B cell (primary cell): ENCODE data around the gene MAML3. TPM values are rescaled to one million over a fixed set of nuclear protein-coding genes. Genes with fewer than 3 reads are reported as not detected.

Source experiments
- ATAC-seq: fragments of 200-7000 bp; cut with Tn5 transposase; one replicate; pipeline ENCODE4 v1.10.0; 2021; ENCODE audit warnings: low read depth, mild to moderate bottlenecking, moderate number of reproducible peaks, moderate library complexity
- CTCF ChIA-PET: fragments of 350-600 bp; sonication (Branson Sonifier 250); formaldehyde crosslinking; loops from one replicate; lab custom pipeline; 2021; ENCODE audit warnings: antibody characterized with exemption, inconsistent platforms; lab: Charles Lee
- POLR2A ChIA-PET: fragments of 350-600 bp; sonication (Branson Sonifier 250); formaldehyde crosslinking; loops from one replicate; lab custom pipeline; 2021; ENCODE audit warnings: antibody characterized with exemption; lab: Charles Lee
- DNase-seq: peaks from one replicate; pipeline ENCODE4 v3.0.0; 2013
- H2AFZ ChIP-seq: 2 replicates; pipeline ENCODE4 v1.6.1; 2012; ENCODE audit warnings: mild to moderate bottlenecking, low read depth, low read length; ENCODE audit not compliant: insufficient read depth, poor library complexity, severe bottlenecking
- H3K27ac ChIP-seq, 2 donors: 1 replicate in 1 of 2; 2 replicates in 1 of 2; pipeline ENCODE4 v1.5.1; 2012 to 2013; ENCODE audit warnings: low read length in 2 of 2, mild to moderate bottlenecking in 2 of 2, moderate library complexity in 1 of 2
- H3K27me3 ChIP-seq, 4 experiments: fragments of 200-600 bp in 1 of 4; sonication (generic) in 1 of 4; replicated peaks in 1 of 4; 1 replicate in 2 of 4; 2 replicates in 2 of 4; pipeline versions ENCODE4 v1.6.1 to v1.7.0; 2013 to 2016; ENCODE audit warnings: low read length in 3 of 4, mild to moderate bottlenecking in 2 of 4, mixed read lengths in 1 of 4, moderate library complexity in 1 of 4; ENCODE audit not compliant: insufficient read depth in 4 of 4, control insufficient read depth in 3 of 4; ENCODE audit errors: control extremely low read depth in 1 of 4
- H3K36me3 ChIP-seq, 2 experiments: replicated peaks in 1 of 2; 1 replicate in 1 of 2; 2 replicates in 1 of 2; pipeline versions ENCODE4 v1.6.1 to v1.7.1; 2013; ENCODE audit warnings: low read length in 1 of 2; ENCODE audit not compliant: insufficient read depth in 2 of 2, control insufficient read depth in 1 of 2; ENCODE audit errors: control extremely low read depth in 1 of 2, extremely low read depth in 1 of 2
- H3K4me1 ChIP-seq, 2 donors: fragments of 200-600 bp in 1 of 2; sonication (generic) in 1 of 2; 1 replicate in 1 of 2; 2 replicates in 1 of 2; pipeline versions ENCODE4 v1.5.1 to v1.6.1; 2013 to 2017; ENCODE audit warnings: low read length in 2 of 2; ENCODE audit not compliant: control insufficient read depth in 2 of 2, insufficient read depth in 2 of 2
- H3K4me2 ChIP-seq: replicated peaks from 2 replicates; pipeline ENCODE3; 2012; ENCODE audit warnings: mild to moderate bottlenecking, low read depth, low read length; ENCODE audit not compliant: poor library complexity, severe bottlenecking
- H3K4me3 ChIP-seq, 5 experiments: fragments of 200-600 bp in 1 of 5; sonication (generic) in 1 of 5; 1 replicate in 3 of 5; 2 replicates in 2 of 5; pipeline versions ENCODE4 v1.5.1 to v1.7.0; 2011 to 2016; ENCODE audit warnings: low read length in 4 of 5, mild to moderate bottlenecking in 4 of 5, low read depth in 2 of 5, control low read depth in 1 of 5, moderate library complexity in 1 of 5; ENCODE audit not compliant: insufficient read depth in 1 of 5; ENCODE audit errors: control extremely low read depth in 1 of 5, extremely low read depth in 1 of 5
- H3K79me2 ChIP-seq: fragments of 200-600 bp; sonication (generic); one replicate; pipeline ENCODE4 v1.6.0; 2016; ENCODE audit warnings: low read length; ENCODE audit not compliant: control insufficient read depth, insufficient read depth
- H3K9ac ChIP-seq: fragments of 200-600 bp; sonication (generic); 2 replicates; pipeline ENCODE4 v1.6.1; 2017; ENCODE audit warnings: mild to moderate bottlenecking, low read length, moderate library complexity
- H3K9me3 ChIP-seq, 3 donors: one replicate each; pipeline versions ENCODE4 v1.6.1 to v1.7.1; 2013; ENCODE audit warnings: low read length in 2 of 3; ENCODE audit not compliant: control insufficient read depth in 2 of 3, insufficient read depth in 1 of 3; ENCODE audit errors: control extremely low read depth in 1 of 3
- H4K20me1 ChIP-seq: 2 replicates; pipeline ENCODE4 v1.6.0; 2012; ENCODE audit warnings: mild to moderate bottlenecking, low read length; ENCODE audit not compliant: insufficient read depth, control insufficient read depth, poor library complexity, severe bottlenecking
- H3K27ac Mint-ChIP-seq: one replicate; pipeline ENCODE4 v1.8.0; 2021; ENCODE audit warnings: mixed read lengths
- H3K27me3 Mint-ChIP-seq: one replicate; pipeline ENCODE4 v1.8.0; 2021; ENCODE audit warnings: mixed read lengths
- H3K4me1 Mint-ChIP-seq: one replicate; pipeline ENCODE4 v1.8.0; 2021; ENCODE audit warnings: mixed read lengths
- H3K4me3 Mint-ChIP-seq: one replicate; pipeline ENCODE4 v1.8.0; 2021; ENCODE audit warnings: mixed read lengths
- H3K9me3 Mint-ChIP-seq: one replicate; pipeline ENCODE4 v1.8.0; 2022; ENCODE audit warnings: mixed read lengths; ENCODE audit not compliant: insufficient read depth
- EZH2 ChIP-seq: IDR thresholded peaks from 2 replicates; pipeline ENCODE4 v1.6.1; 2012; ENCODE audit warnings: borderline replicate concordance, low read depth, mild to moderate bottlenecking, moderate library complexity, low read length; ENCODE audit not compliant: insufficient read depth, poor library complexity, severe bottlenecking
- WGBS: methylation state at CpG from one replicate; pipeline ENCODE4 v1.1.5; 2013; ENCODE audit warnings: missing lambda C conversion rate; ENCODE audit not compliant: insufficient coverage; 5-methylcytosine and 5-hydroxymethylcytosine counted together
- intact Hi-C: fragments of 100-400 bp; cut with micrococcal nuclease; formaldehyde crosslinking; loops from one replicate; pipeline ENCODE4 v1.10.0; 2022
- polyA plus RNA-seq: library from polyadenylated mRNA; depleted of rRNA; stranded (reverse); fragments of >200 nt; gene quantifications from 2 replicates; pipeline ENCODE4 v1.2.3, GENCODE V29; 2012
- total RNA-seq, 2 donors: library from RNA; stranded (reverse); fragments of 120-200 nt in 1 of 2; gene quantifications; 1 replicate in 1 of 2; 2 replicates in 1 of 2; pipeline versions ENCODE4 v1.2.3 to v1.2.4, GENCODE V29; 2013 to 2022
- TF ChIP-seq, protein P1 (sequence below): fragments of 200-600 bp; IDR thresholded peaks from one replicate; pipeline ENCODE4 v1.8.0; 2022; ENCODE audit warnings: antibody characterized with exemption, mild to moderate bottlenecking

MAML3 gene
- total and polyA plus RNA-seq, 2 donors (not counting 1 experiment from before 2014, with no cell fraction given): 0.94 to 5.3 TPM

DNA sequence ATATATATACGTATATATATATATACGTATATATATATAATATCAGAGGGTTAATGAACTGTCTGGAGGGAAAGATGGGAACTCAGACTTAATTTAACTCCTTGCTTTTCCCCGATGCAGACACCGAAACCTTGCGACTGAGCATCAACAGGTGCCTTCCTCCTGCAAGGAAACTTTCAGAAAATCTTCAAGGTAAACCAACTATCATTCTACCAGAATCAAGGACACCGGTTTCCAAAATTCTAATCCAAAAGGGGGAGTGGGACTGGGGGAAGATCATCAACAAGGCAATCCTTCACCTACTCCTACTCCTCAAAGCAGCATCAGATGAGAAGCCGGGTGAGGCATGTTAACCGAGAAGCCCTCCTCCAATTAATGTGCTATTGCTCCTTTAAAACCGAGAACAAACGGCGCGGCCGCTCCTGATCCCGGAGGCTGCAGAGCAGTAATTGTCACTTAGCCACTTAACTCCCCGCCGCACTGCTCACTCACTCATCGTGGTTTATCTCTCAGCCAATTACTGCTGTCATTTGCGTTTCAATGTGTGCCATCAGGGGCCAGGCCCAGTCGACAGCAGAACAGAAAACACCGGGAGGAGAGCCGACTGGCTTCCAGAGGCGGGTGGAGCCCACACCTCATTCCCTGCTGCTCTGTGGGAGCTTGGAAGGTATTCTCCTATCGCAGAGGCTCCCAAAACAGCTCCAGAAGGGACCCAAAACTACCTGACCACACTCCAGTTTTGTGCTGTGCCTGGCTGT is 61.7 kb downstream of the MAML3 start:
- intact Hi-C loops: no loop called here
- Histone ChIP-seq H3K9ac (no peak overlapping the region), H3K4me1 (peaks cover 38 to 44% of the 10 kb centered on the region in 2 donors), H3K4me2 (peak overlapping the region; percentile 16), H3K27me3 (no peaks in the 10 kb centered on the region), H3K9me3 (no peaks in the 10 kb centered on the region), H4K20me1 (no peaks in the 10 kb centered on the region), H2AFZ (peak overlapping the region; percentile 26), H3K79me2 (peaks cover 5% of the 10 kb centered on the region), H3K27ac (no peak overlapping the region), H3K36me3 (no peaks in the 10 kb centered on the region), H3K4me3 (no peak overlapping the region)
- ATAC-seq: no peak
- CTCF ChIA-PET: no interaction called here
- Mint-ChIP-seq H3K4me1 (peaks cover 46% of the 10 kb centered on the region), H3K4me3 (peak overlapping the region; percentile 3), H3K27ac (no peak overlapping the region), H3K9me3 (no peaks in the 10 kb centered on the region), H3K27me3 (peaks cover 24% of the 10 kb centered on the region)
- no peak for DNase-seq
- POLR2A ChIA-PET: interaction anchor here (0.6 kb wide), 1 partner anchor 19 kb away, joined by 4 read pairs; no protein-coding TSS in a partner anchor
- TF ChIP-seq, protein P1, sequence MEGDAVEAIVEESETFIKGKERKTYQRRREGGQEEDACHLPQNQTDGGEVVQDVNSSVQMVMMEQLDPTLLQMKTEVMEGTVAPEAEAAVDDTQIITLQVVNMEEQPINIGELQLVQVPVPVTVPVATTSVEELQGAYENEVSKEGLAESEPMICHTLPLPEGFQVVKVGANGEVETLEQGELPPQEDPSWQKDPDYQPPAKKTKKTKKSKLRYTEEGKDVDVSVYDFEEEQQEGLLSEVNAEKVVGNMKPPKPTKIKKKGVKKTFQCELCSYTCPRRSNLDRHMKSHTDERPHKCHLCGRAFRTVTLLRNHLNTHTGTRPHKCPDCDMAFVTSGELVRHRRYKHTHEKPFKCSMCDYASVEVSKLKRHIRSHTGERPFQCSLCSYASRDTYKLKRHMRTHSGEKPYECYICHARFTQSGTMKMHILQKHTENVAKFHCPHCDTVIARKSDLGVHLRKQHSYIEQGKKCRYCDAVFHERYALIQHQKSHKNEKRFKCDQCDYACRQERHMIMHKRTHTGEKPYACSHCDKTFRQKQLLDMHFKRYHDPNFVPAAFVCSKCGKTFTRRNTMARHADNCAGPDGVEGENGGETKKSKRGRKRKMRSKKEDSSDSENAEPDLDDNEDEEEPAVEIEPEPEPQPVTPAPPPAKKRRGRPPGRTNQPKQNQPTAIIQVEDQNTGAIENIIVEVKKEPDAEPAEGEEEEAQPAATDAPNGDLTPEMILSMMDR: no peak
- WGBS: 57% methylated on average over 18 of the region's 23 CpGs

DNA sequence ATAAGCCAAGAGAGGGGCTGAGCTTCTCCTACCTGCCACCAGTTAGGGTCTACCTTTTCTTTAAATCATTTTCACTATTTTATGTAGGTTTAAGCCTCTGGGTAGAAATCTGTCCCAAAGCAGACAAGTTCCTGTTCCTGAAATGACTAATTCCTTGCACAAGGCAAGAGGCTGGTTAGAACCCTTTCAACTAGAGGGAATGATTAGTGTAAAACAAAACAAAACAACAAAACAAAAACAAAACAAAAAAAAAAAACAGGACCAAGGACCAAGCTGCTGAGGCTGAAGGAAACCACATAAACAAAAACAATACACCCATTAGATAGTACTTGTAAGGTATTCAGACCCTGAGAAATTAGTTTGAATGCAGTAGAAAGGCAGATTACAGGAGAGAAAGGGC is 62.7 kb downstream of the MAML3 start:
- H3K4me1 Mint-ChIP-seq: peaks cover 36% of the 10 kb centered on the region
- no peak overlapping the region for H3K27ac Mint-ChIP-seq
- Histone ChIP-seq H3K4me1 (peaks cover 28 to 34% of the 10 kb centered on the region in 2 donors), H3K4me2 (no peak overlapping the region), H3K27me3 (no peaks in the 10 kb centered on the region), H2AFZ (no peak overlapping the region), H3K27ac (no peak overlapping the region), H3K79me2 (peaks cover 5% of the 10 kb centered on the region), H4K20me1 (no peaks in the 10 kb centered on the region), H3K36me3 (no peaks in the 10 kb centered on the region), H3K9ac (no peak overlapping the region), H3K9me3 (no peaks in the 10 kb centered on the region), H3K4me3 (no peak overlapping the region)
- ATAC-seq (no peak), DNase-seq (no peak)
- CTCF ChIA-PET: no interaction called here
- intact Hi-C loops: no loop called here
- POLR2A ChIA-PET: interaction anchor here (0.6 kb wide), 1 partner anchor 18 kb away, joined by 4 read pairs; no protein-coding TSS in a partner anchor
- H3K4me3 Mint-ChIP-seq: no peak overlapping the region
- no peaks in the 10 kb centered on the region for H3K9me3 Mint-ChIP-seq
- TF ChIP-seq, protein P1: no peak
- no peak for TF ChIP-seq EZH2
- peaks cover 26% of the 10 kb centered on the region for H3K27me3 Mint-ChIP-seq
